Right kidney (tissue), 1 donor: ENCODE measurements around the gene TMEM106C.
"Not testable (repeated sequence)": the region's sequence is repeated elsewhere in the genome, so short reads cannot be mapped to it uniquely, and the experiment has no call there.

Source experiments
- DNase-seq: peaks from one replicate; pipeline ENCODE4 v3.0.0-alpha.2; 2016

The TMEM106C gene

GRCh38 chr12:47946413-47947323, 16.7 kb upstream of the TMEM106C start:
- DNase-seq: peak; percentile 50

GRCh38 chr12:47947341-47947740, 16.1 kb upstream of the TMEM106C start:
- peak; percentile 62 for DNase-seq

- peak; percentile 52 for DNase-seq
Observed at GRCh38 chr12:47949441-47950341, 13.7 kb upstream of the TMEM106C start.

GRCh38 chr12:47950856-47951468, 12.4 kb upstream of the TMEM106C start:
- no peak for DNase-seq

- DNase-seq: no peak
Observed at GRCh38 chr12:47954058-47954457, 9.3 kb upstream of the TMEM106C start.

GRCh38 chr12:47954467-47955045, 8.8 kb upstream of the TMEM106C start:
- DNase-seq: no peak

- DNase-seq: no peak
Observed at GRCh38 chr12:47955059-47955458, 8.3 kb upstream of the TMEM106C start.

- not testable (repeated sequence) for DNase-seq
Observed at GRCh38 chr12:47957671-47958070, 5.7 kb upstream of the TMEM106C start.

- no peak for DNase-seq
Observed at GRCh38 chr12:47962198-47962597, 1.2 kb upstream of the TMEM106C start.

- DNase-seq: no peak
Observed at GRCh38 chr12:47964106-47964728, 821 bp downstream of the TMEM106C start.

- DNase-seq: no peak
Observed at GRCh38 chr12:47965581-47965980, 2.2 kb downstream of the TMEM106C start.

- DNase-seq: no peak
Observed at GRCh38 chr12:47967461-47968321, 4.3 kb downstream of the TMEM106C start.

GRCh38 chr12:47969845-47970244, 6.4 kb downstream of the TMEM106C start:
- DNase-seq: no peak

- no peak for DNase-seq
Observed at GRCh38 chr12:47970843-47971242, 7.4 kb downstream of the TMEM106C start.

- DNase-seq: no peak
Observed at GRCh38 chr12:47972895-47973294, 9.5 kb downstream of the TMEM106C start.

- DNase-seq: no peak
Observed at GRCh38 chr12:47973870-47974269, 10.5 kb downstream of the TMEM106C start.

- DNase-seq: no peak
Observed at GRCh38 chr12:47975036-47975620, 11.7 kb downstream of the TMEM106C start.

GRCh38 chr12:47975816-47976215, 12.4 kb downstream of the TMEM106C start:
- no peak for DNase-seq

- DNase-seq: no peak
Observed at GRCh38 chr12:47977046-47977771, 13.8 kb downstream of the TMEM106C start.
